DMS153 (cell line): ENCODE measurements around the gene SPAG6.
"Not testable (repeated sequence)": the region's sequence is repeated elsewhere in the genome, so short reads cannot be mapped to it uniquely, and the experiment has no call there.

Source experiments
- DNase-seq: peaks from one replicate; lab custom pipeline; 2025; lab: John Stamatoyannopoulos, UW

The SPAG6 gene

DNA sequence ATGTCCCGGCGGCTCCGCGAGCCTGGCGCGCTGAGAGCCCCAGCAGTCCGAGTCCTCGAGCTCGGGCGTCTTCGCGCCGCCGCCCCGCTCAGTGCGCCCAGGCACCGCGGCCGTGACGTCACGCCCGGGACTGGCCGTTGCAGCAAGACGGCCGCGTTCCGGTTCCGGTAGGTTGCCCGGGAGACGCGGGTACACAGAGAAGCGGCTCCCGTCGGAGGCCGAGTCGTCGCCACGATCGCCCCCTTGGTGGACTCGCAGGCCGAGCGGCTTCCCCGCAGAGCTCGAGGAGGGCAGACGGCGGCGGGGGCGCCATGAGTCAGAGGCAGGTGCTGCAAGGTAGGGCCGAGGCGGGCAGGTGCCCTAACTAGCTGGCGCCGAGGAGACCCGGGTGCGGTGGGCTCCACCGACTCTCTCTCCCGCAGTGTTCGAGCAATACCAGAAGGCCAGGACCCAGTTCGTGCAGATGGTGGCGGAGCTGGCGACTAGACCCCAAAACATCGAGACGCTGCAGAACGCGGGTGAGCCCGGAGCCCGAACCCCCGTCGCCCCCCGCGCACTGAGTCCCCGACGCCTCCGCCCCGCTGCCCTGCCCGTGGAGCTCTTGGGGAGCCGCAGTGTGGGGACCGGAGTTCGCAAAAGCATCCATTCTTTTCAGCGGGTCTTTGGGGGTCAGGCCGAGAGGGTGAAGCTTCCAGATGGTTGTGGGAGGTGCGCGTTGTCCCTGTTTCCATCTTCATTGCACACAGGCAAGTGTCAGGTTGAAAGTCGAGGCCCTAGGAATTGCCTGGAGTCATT is at the start of gene SPAG6:
TSS of gene SPAG6 (plus strand) at position 196 of the 795 bp plus-strand sequence. CDS start at position 312, 116 bp downstream.
- peak; percentile 62 for DNase-seq

DNA sequence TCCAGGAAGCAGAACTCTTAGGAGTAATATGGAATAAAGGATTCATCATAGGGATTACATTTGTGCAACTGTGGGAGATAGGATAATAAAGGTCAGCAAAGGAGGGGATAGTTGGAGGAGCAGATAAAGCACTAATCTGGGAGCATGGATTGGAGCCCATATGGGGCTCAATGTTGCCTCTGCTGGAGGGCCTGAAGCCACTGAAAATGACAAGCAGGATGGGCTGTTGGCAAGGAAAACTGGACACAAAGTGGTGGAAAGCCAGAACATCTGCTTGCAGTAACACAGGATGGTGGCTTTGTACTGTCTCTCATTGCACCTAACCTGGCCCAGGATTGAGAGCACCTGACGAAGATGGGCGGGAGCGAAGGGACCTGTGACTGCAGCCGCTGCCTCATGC is 44.1 kb upstream of the SPAG6 start:
- DNase-seq = no peak

DNA sequence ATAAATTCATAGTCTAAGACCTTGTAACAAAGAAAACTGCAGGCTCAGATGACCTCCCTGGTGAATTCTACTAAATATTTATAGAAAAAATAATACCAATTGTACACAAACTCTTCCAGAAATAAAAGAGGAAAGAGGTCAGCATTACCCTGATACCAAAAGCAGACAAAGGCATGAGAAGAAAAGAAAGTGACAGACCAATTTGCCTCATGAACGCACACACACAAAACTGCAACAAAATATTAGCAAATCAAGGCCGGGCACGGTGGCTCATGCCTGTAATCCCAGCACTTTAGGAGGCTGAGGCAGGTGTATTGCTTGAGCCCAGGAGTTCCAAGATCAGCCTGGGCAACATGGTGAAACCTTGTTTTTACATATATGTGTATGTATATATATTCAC is 41.8 kb upstream of the SPAG6 start:
- no peak for DNase-seq

DNA sequence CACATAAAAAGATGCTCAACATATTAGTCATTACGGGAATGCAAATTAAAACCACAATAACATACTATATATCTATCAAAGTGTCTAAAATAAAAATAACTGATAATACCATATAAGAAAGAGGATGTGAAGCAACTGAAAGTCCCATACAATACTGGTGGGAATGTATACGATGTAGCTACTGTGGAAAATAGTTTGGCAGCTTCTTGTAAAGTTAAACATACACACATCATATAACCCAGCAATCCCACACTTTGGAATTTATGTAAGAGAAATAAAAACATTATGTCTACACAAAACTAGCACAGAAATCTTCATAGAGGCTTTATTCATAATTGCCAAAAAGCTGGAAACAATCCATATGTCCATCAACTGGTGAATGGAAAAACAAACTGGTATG is 39.6 kb upstream of the SPAG6 start:
- no peak for DNase-seq

DNA sequence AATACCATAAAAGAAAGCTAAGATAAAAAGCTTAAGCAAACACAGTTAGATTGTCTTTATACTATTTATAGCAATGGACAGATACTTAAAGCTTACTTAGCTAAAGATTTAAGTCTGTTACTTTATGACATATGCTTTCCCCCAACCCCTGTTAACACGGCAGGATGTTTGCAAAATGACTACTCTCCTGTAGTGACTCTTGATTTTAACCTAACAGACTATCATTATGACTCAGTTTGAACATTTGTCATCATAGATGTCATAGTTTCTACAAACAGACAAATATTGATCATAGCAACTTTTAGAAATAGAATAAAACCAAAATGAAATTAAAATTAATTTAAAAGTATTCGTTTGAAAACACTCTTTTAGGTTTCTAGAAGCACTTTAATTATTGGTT is 36.9 kb upstream of the SPAG6 start:
- no peak for DNase-seq

DNA sequence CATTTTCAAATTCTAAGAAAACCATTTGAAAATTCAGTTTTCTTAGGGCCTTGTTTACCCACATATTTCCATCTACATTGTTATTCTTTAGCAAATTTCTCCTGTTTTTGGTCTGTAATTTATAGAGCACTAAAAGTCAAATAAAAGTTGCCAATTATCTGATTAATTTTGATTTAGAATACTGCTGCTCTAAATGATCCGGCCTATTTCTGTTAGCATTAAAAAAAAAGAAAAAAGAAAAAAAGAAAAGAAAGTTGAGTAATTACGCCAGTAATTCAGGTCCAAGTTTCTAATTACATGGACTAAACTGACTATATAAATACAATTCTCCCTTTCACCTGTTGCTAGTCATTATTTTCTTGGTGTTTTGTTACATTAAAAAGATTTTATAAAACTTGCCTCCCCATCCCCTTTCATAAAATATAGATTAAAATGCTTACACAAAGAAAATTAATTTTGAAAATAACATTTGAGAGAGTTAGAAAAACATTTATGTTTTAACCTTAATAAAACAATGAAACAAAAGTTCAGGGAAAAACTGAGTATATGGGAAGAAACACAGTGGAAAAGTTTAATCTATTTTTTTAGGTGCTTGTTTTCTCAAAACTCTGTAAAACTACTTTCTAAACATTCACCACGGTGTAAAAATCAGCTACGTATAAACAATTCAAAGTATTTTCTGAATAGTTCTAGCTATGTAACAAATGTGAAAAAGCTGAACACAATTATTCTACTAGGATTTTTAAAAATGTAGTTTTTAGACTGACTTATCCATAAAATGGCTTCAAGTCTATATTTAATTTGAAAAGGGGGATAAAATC is 35.9 kb upstream of the SPAG6 start:
- DNase-seq = no peak

DNA sequence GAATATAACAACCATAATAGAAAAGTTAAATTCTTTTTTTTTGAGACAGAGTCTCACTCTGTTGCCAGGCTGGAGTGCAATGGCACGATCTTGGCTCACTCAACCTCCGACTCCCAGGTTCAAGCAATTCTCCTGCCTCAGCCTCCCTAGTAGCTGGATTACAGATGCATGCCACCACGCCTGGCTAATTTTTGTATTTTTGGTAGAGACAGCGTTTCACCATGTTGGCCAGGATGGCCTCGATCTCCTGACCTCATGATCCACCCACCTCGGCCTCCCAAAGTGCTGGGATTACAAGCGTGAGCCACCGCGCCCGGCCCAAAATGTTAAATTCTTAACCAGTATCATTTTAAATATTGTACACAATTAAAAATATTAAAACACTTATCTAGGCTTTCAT is 35.3 kb upstream of the SPAG6 start:
- DNase-seq = not testable (repeated sequence)

DNA sequence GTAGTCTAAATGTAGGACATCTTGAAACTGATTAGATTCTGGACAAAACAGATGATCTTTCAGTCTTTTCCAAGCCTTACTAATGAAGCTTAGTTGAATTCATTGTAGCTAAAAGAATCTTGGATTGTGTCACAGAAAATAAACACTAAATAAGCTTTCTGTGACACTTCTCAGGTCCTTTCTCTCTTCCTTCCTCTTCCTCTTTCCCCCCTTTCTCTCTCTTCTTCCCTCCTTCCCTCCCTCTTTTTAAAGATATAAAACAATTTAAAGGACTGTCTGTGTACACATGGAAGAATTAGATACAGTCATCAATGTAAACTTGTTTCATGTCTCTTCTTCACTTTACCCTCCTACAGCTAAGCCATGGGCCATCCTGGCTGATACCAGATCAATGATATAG is 34.4 kb upstream of the SPAG6 start:
- no peak for DNase-seq

DNA sequence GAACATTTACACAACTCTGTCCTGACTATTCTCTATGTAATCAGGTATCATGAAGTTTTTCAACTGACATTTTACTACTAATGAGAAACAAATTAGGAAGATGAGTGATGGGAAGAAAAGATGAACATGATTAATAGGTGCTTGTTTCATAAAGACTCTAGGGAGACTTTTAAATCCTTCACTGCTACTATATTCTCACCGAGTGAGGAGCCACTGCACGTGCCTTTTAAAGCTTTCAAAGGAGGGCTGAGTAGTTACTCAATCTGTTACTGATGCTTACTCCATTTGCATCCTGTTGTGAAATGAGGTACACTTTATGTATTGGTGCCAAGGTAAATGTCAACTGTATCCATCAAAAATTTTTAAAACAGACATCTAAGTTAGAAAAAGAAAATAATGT is 30.4 kb upstream of the SPAG6 start:
- DNase-seq = no peak

DNA sequence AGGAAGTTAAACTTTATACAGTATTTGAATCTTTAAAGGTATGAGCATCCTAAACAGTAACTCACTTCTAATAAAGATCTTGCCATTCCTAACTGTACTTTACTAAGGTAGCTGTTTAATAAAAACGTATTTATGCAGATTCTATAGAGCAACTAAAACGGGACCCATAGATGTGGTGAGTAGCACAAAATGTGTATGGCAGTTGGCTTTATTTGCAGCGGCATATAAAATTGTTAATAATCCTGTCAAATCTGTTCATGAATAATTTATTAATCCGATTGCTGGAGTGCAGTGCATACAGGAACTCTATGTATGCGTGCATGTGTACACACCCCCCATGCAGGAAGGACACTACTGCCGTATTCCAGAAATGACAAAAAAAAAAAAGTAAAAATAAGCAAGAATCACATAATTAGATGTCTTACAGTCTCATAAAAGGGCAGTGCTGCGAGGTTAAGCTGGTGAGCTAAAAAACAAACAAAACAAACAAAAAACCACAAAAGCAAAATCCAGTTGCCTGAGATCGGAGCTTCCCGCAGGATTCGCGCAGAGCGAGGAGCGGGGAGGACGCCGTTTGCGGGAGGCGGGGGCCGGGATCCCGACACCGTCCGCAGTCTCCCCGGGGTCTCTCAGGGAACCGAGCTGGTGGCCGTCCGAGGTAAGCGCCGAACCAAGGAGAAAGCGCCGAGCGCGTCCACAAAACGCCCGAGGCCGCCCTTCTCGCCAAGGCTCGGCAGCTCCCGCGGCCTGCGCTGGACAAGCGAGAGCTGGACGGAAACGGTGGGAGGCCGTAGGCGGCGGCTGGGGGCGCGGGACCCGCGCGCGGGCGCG is 29.6 kb upstream of the SPAG6 start:
- DNase-seq = no peak

DNA sequence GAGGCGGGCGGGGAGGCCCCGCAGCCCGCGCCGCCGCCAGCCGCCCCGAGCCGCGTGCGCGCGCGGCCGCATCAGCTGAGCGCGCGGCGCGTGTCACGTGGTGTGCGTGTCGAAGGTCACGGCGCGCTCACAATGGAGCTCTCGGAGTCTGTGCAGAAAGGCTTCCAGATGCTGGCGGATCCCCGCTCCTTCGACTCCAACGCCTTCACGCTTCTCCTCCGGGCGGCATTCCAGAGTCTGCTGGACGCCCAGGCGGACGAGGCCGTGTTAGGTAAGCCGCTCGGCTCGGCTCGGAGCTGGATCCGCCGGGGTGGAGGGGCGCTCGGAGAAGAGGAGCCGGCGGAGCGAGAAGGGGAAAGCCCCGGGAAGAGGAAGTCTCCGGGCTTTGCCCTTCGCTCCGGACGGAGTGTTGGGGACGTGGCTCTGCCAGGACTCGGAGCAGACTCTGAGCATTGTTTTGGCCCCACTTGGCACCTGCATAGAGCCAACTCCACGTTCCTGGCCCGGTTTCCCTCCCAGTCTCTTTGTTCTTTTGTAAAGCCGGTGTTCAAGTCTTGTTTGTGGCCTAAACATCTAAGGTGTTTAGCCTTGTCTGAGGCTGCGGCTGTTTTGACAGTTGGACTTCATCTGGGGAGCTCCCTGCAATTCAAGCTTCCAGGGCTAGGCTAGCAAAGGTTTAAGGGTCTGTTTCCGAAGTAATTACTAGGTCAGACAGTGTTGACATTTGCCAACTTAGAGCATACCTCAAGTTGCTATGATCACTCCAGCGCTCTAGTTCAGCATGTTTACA is 28.8 kb upstream of the SPAG6 start, which contains the start of gene COMMD3:
TSS of gene COMMD3 (plus strand) at position 103 of the 790 bp plus-strand sequence. CDS start at position 133, 30 bp downstream.
- peak; percentile 5 for DNase-seq

DNA sequence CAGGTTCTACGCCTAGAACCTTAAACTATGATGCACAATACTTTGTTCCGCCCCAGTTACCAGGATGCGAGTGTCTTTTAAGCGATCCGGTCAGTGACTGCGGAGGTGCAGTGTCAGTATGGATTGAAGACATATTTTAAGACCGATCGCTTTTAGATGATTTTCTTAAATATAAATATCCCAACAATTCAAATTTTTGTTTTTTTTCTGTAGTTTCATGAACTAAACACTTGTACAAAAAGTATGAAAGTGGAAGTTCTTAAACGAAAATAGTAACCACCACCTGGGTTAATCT is 28.3 kb upstream of the SPAG6 start:
- DNase-seq = no peak

DNA sequence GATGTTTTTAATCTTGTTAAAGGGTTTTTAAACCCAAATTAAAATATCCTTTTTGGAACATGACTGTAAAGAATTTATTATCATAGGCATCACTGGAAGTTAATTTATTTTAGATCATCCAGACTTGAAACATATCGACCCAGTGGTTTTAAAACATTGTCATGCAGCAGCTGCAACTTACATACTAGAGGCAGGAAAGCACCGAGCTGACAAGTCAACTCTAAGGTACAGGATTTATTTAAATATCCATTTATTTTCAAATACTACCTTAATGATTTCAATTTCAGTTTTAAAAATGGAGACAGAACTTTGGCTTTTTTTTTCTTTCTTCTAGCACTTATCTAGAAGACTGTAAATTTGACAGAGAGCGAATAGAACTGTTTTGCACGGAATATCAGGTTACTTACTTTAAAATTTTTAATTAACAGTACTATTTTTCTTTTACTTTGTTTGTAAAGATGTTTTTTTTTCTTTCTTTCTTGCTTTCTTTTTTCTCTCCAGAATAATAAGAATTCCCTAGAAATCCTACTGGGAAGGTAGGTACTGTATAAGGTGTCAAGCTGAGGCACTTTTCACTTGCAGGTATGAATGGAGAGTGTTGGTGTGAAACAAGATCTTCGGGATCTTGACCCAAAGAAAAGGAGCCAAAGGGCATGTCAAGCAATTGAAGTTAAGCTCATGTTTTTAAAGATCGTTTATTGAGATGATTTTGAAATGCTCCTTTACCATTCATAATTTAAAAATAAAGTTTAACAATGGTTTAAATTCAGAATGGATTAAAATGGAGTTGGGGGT is 27.3 kb upstream of the SPAG6 start:
- DNase-seq = no peak

DNA sequence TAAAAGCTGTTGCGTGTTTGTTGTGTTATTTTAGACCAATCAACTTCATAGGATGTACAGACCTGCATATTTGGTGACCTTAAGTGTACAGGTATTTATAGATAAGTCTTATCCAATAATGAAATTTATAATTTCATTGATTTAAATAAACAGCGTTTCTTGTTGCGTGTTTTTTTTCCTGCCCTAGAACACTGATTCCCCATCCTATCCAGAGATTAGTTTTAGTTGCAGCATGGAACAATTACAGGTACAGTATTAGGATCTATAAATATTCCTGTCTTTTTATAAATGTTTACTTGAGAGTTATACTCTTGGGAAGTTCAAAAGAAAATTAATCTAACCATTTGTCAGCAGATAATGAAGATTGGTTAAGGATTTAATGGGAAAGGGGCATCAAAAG is 26.5 kb upstream of the SPAG6 start:
- no peak for DNase-seq

DNA sequence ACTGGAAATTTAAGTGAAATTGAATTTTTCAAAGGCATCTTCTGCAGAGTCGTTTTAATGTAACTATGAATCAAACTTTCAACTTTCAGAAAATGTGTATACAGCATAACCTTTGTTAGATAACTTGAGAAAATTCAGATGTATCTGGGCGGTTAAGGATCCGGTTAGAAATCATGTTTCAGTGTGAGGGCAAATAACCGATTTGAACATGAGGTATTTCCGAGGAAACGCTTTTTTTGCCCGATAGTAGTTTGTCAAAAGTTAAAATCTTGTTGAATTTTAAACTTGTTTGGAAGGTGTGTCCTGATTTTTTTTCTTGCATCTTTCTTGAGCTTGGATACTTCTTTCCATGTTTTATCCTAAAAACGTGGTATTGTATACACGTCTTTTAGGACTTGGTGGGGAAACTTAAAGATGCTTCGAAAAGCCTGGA is 25.7 kb upstream of the SPAG6 start:
- no peak for DNase-seq

DNA sequence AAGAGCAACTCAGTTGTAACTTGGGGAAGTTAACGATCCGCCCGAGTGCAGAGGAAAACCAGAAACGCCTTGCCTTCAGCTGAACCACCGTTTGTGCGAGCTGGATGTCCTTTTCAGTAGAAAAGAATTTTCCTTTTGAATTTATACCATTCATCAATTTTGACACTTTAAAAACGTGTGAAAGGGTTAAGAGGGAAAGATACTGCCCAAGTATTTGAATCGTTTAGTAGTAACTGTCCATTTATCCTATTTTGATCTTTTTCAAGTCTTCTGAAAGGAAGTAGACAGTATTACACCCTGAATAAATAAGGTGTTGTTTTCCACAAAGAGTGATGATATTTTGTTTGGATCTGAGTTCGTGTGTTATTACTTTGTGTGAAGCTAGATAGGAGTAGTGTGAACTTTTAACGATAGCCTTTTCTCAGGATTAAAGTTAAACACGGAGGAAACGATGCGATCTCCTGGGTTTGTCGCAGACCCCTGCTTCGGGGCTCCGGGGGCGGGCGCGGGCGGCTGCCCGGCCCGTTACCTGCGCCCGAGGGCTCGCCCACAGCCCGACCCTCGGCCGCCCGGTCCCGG is 25.2 kb upstream of the SPAG6 start:
- DNase-seq = no peak

DNA sequence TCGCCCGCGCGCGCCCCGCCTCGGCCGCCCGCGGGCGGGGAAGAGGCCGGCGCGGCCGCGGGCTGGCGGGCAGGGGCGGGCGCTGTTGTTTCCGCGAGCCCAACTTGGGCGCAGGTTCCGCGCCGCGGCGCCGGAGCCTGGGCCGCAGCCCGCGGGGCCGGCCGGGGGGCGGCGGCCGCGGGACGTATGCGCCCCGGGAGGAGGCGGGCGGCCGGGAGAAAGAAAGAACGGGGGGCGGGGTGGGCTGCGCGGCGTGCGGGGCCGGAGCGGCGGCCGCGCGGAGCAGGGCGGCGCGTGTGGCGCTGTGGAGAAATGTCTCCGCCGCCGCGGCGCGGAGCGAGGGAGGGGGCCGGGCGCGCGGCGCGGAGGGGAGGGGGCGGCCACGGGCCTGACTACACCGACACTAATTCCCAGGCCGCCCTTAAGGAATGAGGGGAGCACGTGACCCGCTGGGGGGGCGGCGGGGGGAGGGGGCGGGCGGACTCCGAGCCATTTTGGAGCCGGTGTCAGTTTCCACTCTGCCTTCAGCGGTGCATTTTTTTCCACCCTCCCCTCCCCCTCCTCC is 24.6 kb upstream of the SPAG6 start, which contains the start of gene BMI1:
TSS of gene BMI1 (plus strand) at position 509 of the 565 bp plus-strand sequence. CDS start 5,351 bp downstream, outside the sequence.
- DNase-seq = peak; percentile 7

DNA sequence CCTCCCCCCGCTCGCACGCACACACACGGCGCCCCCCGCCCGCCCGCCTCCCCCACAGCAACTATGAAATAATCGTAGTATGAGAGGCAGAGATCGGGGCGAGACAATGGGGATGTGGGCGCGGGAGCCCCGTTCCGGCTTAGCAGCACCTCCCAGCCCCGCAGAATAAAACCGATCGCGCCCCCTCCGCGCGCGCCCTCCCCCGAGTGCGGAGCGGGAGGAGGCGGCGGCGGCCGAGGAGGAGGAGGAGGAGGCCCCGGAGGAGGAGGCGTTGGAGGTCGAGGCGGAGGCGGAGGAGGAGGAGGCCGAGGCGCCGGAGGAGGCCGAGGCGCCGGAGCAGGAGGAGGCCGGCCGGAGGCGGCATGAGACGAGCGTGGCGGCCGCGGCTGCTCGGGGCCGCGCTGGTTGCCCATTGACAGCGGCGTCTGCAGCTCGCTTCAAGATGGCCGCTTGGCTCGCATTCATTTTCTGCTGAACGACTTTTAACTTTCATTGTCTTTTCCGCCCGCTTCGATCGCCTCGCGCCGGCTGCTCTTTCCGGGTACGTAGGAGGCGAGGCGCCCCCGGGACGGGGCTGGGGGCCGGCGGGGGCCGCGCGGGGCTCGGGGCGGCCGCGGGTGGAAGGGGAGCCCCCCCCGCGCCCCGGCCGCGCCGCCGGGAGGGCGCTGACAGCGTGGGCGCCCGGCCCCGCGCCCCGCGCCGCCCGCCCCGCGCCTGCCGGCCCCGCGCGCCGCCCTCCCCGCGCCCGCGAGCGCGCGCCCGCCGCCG is 24.0 kb upstream of the SPAG6 start:
- DNase-seq = peak; percentile 2
